GM18507 (cell line): ENCODE results near the gene CPSF3.

Source experiments
- DNase-seq: peaks from one replicate; pipeline ENCODE4 v3.0.0; 2011; ENCODE audit warnings: low read depth; ENCODE audit not compliant: insufficient read length; ENCODE audit errors: extremely low spot score
- FAIRE-seq: peaks from 2 replicates; lab custom pipeline; 2011; peaks lifted over from hg19 to GRCh38; lab: Jason Lieb, UNC

The CPSF3 gene

DNA sequence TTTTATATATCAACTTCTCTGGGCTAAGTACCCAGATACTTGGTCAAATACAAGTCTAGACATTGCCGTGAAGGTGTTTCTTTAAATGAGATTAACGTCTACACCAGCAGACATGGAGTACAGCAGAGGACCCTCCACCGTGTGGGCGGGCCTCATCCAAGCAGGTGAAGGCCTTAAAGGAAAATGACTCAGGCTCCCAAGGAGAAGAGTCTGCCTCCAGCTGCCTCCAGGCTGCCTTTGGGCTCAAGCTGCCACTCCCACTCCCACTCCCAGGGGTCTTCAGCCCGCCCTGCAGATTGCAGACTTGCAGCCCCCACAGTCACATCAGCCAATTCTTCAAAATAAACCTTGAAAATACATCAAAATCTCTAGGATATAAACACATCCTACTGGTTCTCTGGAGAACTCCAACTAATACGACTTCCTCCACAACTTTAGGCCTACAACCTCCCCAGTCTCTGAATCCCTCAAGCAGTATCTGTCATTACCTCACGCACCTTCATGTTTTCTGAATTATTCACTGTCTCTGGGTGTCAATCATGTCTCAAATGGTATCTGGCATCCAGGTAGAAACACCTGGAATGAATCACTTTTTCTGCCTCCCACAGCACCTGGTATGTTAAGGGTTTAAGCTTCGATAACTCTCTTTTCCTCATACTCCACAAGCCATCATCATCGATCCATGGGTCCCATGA, 7.0 kb upstream of the CPSF3 start:
- no peak for DNase-seq
- no peak for FAIRE-seq

DNA sequence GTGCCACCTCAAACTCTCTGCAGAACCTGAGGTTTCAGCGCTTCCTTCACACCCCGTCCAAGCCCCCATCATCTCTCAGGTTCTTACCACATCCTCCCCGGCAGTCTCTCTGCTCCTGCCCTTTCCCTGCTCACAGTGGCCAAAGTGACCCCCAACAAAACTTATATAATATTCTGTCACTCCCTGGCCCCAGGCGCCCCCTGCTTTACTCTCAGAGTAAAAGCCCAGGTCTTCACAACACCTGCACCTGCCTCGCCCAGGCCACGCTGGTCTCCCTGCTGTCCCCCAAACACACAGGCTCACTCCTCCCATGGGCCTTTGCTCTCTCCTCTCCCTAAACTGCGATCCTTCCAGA, 6.5 kb upstream of the CPSF3 start:
- DNase-seq (no peak), FAIRE-seq (no peak)

- no peak for DNase-seq
Measured at GRCh38 chr2:9417725-9418124, 5.7 kb upstream of the CPSF3 start.

GRCh38 chr2:9418746-9419145, 4.7 kb upstream of the CPSF3 start:
- no peak for FAIRE-seq
- no peak for DNase-seq

More at GRCh38 chr2:9417725-9418124, 5.7 kb upstream of the CPSF3 start:
- no peak for FAIRE-seq

GRCh38 chr2:9419541-9419940, 3.9 kb upstream of the CPSF3 start:
- no peak for DNase-seq
- no peak for FAIRE-seq

DNA sequence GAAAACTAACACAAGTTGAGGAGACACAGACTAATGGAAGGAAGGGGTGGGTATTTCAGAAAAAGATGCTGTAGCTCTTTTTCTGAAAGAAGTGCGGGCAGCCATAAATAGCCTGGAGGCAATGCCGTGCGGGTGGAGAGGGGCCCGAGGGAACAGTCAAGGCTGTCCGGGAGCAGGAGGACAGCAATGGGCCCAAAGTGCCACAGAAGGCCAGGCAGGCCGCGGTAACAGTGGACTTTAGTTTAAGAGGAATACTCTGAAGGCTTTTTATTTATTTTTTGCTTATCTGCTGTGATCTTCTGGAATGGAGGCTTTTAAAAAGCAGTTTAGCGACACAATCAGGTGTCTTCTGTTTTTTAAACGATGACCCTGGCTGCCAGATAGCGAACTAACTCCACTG, 3.0 kb upstream of the CPSF3 start:
- DNase-seq (no peak), FAIRE-seq (no peak)

DNA sequence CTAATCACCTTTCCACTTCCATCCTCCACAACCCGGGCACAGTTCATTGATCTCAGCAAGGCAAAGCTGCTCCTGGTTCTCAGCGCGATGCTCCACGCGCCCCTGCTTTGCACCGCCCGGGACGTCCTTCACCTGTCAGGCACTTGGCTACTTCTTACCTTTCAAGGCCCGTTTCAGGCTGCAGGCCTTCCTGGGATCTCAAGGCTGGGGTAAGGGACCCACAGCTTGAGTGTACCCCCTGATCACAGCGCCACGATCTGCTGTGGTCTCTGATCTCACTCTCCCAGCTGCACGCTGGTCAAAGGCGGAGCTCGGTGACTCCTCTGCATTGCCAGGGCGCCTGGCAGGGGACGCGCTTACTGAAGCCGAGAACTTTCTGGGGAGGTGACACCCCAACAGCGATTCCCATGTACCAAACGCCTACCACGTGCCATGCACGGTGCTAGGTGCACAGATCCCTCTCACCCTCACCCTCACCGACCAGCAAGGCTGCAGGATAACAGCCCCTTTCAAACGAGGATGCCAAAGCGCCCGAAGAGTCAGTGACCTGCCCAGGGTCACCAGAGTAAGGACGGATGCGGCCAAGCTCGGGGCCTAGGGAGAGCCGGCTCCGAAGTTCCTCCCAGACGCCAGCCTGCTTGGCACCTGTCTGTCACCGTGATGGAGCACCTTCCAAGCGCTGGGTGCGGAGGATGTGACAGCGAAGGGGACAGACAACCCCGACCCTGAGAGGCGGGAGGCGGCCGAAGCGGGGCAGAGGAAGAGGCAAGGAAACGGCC, 944 bp upstream of the CPSF3 start:
- DNase-seq (peak; percentile 33), FAIRE-seq (no peak)

DNA sequence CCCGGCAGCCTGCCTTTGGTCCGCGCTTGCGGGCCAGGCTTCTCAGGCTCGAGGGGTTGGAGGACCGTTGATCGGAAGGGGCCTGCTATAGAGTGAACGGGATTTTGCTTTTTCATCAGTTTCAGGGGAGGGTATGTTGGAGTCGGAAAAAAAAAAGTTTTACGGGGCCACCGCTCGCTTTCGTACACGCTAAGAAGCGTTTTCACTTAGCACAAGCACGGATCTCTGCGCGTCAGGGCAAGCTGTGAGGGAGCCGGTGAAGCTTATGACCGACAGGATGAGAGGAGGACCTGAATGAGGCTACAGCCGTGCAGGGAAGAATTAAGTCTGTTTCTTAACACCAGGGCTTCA, 443 bp downstream of the CPSF3 start:
- FAIRE-seq (peak; percentile 15), DNase-seq (no peak)

GRCh38 chr2:9424447-9425164, 1.2 kb downstream of the CPSF3 start:
- FAIRE-seq: no peak
- DNase-seq: no peak

DNA sequence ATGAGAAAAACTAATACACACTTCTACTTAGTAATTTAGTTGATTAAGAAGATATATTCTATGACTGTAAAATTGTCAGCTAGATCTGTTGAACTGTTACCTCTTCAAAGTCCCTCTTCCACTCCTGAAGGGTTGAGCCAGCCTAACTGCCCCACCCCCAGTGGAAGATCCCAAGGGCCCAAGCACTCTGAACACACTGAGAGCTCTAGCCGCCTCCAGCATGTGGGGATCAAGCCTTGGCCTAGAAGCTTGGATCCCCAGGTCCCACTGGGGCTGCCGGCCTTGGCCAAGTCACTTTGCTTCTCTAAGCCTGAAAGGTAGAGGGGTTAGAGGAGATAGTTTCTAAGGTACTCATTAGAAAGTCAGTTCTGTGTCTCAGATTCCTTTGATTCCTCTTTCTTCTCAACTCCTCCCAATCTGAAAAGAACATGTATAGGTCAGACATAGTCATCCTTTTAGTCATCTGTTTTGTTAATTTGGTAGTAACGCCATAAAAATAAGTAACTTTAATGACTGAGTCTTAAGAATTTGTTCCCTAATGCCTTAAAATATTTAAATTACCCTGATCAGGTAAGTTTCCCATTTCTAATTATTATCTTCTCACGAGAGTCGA, 5.6 kb downstream of the CPSF3 start:
- DNase-seq (no peak), FAIRE-seq (no peak)

DNA sequence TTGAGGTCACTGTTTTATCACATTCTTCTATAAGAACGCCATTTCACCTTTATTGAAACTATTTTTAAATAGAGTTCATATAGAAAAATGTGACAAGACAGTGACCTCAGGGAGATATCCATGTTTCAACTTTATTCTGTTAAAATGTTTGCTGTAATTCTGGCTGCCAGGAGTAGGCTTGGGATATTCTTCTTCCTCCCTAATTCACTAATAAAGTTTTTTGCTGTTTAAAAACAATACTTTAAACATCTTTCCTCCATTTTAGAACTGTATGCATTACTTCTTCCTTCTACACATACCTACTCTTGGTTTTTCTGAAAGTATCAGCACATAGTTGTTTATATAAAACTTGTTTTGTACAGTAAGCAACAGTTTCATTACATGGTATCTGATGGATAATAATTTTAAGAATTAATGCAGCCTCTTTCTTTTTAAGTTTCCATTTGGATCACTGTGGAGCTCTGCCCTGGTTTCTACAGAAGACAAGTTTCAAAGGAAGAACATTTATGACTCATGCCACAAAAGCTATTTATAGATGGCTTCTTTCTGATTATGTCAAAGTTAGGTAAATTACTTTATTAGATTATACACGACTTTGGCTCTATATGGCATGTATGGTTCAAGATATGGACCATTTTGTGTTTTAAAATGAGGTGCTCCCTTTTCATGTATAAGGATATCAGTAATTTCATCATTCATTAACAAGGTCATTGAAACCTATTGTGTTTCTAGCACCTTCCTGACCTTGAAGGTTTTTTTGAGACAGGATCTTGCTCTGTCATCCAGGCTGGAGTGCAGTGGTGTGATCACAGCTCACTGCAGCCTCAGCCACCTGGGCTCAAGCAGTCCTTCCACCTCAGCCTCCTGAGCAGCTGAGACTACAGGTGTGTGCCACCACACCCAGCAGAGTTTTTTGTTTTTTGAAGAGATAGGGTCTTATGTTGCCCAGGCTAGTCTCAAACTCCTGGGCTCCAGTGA, 7.2 kb downstream of the CPSF3 start:
- FAIRE-seq: no peak

GRCh38 chr2:9434489-9434888, 11.0 kb downstream of the CPSF3 start:
- DNase-seq (no peak), FAIRE-seq (no peak)

More for the DNA sequence above, 7.2 kb downstream of the CPSF3 start:
- no peak for DNase-seq

DNA sequence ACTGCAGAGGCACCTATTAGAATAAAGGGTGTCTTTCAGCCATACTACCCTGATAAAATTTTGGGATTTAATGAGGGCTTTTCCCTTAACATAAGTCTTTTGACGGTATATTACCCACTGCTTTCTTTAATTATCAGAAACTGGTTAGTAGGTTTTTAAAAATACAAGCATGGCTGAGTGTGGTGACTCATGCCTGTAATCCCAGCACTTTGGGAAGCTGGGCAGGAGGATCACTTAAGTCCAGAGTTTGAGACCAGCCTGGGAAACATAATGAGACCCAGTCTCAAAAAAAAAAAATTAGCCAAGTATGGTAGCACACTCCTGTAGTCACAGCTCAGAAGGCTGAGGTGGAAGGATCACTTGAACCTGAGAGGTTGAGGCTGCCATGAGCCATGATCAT, 16.1 kb downstream of the CPSF3 start:
- FAIRE-seq: no peak
- no peak for DNase-seq

GRCh38 chr2:9440058-9440727, 16.7 kb downstream of the CPSF3 start:
- no peak for DNase-seq
- no peak for FAIRE-seq

GRCh38 chr2:9441556-9441955, 18.1 kb downstream of the CPSF3 start:
- no peak for DNase-seq
- no peak for FAIRE-seq

DNA sequence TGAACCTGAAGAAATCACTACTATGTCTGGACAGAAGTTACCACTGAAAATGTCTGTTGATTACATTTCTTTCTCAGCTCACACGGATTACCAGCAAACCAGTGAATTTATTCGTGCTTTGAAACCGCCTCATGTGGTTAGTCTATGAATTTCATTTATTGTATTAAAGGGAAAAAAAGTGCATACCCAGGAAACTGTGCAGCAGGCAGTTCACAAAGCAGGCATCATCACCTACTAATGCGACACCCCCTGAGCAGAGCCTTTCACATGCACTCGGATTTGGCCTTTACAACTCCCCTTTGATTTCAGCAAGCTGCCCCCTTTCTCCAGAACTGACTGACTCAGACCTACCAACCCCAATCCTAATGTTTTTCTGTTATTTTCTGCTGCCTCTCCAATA, 20.1 kb downstream of the CPSF3 start:
- DNase-seq: no peak
- no peak for FAIRE-seq

- no peak for FAIRE-seq
- no peak for DNase-seq
Measured at GRCh38 chr2:9445089-9445488, 21.6 kb downstream of the CPSF3 start.

DNA sequence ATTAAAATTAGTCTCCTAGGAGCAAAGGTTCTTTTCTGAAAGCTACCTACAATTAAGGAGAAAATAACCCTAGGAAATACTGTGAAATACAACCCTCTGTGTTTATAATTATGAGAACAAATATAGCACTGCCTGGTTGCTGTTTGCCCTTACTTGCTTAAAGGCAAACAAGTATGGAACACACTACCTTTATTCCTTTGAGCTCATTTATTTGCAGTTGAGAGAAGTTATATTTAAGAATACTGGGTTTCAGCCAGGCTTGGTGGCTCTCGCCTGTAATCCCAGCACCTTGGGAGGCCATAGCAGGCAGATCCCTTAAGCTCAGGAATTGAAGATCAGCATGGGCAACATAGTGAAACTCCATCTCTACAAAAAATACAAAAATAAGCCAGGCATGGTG, 27.8 kb downstream of the CPSF3 start:
- FAIRE-seq: no peak
- DNase-seq: no peak
